Measurements from ENCODE around the gene PTGER3. TPM values are rescaled to one million over a fixed set of nuclear protein-coding genes. Genes with fewer than 3 reads are reported as not detected.

PTGER3 gene
- total and polyA plus RNA-seq, 2 experiments from 2014 or later, result 0.45 to 1.6 TPM

MicroRNAs within 50 kb of the gene (microRNA counts, 767-probe panel; counts per million panel counts)
- microRNA hsa-miR-186-5p, result not detected

Small RNAs within 50 kb of the gene (microRNA-seq; reads per million reads assigned to microRNA genes)
- gene MIR186, result 135 reads per million, percentile 69 among the genes with 10 or more reads in this experiment

Small RNAs within 50 kb of the gene (small RNA-seq; reads per million reads assigned to genes)
- gene MIR186 (ENCODE audit: low replicate concordance), result 115 reads per million, percentile 99 among the genes with 10 or more reads in this experiment

Other genes with a start within 250 kb of the PTGER3 start
- gene ZRANB2, start 33.2 kb upstream of the PTGER3 start, total RNA-seq (2014; rRNA removed; shearing (Covaris generic)), result 84.9 and 85.4 TPM in 2 replicates
- 142 and 170 TPM in 2 replicates for gene ZRANB2, start 33.2 kb upstream of the PTGER3 start, polyA plus RNA-seq (2016; fragmentation: Nextera tagmentation; extraction: Ambion mirVana)

Measured in GM23338 (cell line).